HG03575 (cell line): ENCODE data around the gene ZNF286A.
"Not testable (repeated sequence)": the region's sequence is repeated elsewhere in the genome, so short reads cannot be mapped to it uniquely, and the experiment has no call there.

Experiments
- ATAC-seq: cut with Tn5 transposase; IDR thresholded peaks from one replicate; pipeline ENCODE4 v1.9.1; 2021; ENCODE audit not compliant: unreplicated experiment, insufficient number of reproducible peaks, low FRiP score; ENCODE audit errors: extremely low read depth

ZNF286A gene

GRCh38 chr17:15699413-15699924, at the start of gene ZNF286A:
ZNF286A (plus strand) TSS chr17:15699752; CDS start chr17:15700330, 578 bp downstream.
- peak; percentile 87 for ATAC-seq

DNA sequence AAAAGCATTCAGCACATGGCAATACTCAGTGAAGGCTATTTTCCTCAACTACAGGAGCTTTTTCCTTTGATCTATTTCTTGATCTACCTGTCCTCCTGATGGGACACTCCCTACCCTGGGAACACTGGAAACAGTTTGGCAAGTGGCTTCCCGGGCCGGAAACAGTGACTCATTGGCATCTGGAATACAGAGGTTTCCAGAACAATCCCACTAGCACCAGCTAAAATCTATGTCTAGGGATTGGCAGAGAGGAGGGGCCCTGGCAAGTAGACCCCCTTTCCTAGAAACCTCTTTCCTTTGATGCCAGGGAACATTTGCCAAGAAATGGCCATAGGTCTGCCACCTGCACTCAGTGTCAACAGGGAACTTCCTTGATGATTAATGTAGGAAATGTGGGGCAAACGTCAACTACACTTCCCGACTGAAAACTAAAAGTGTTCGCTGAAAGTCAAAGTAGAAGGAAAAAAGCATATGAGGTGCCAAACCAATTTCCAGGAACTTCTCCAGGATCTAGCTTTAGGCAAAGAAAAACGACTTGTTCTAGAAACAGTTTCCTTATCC, 49.6 kb upstream of the ZNF286A start:
- no peak for ATAC-seq

DNA sequence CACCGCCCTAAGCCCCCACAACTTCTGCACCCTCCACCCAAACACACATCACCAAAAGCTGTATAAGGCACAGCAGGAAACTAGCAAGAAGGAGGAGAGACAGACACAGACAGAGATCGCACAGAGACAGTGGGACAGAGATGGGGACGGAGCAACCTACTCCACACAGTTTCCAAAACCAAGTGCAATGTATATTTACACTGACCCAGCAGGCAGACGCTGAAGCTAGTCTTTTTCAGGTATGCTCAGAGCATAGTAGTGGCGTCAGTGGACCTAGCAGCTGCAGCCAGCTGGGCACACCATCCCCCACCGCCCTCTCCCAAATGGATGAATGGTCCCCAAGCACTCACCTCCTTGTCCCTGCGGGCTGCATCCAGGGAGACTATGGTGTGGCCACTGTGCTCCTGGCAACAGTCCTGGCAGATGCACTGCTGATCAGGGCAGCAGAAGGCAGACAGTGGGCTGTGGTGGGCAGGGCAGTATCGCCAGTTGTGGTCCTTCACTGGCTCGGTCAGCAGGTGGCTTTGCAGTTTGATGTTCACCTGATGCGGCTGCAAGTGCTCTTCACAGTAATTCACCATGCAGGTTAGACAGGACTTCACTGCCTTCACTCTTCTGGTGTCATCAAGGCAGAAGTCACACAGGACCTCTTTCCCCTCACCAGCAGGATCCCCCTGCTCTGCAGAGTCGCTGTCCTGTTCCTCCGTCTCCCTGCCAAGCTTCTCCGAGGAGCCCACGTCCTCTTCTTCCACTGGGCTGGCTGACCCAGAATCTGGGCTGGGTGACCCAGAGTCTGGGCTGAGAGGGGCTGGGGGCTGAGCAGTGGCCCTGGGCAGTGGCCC, 48.6 kb upstream of the ZNF286A start:
- ATAC-seq = no peak

- ATAC-seq = peak; percentile 49
Measured at GRCh38 chr17:15651583-15652110, 47.9 kb upstream of the ZNF286A start.

- ATAC-seq = no peak
Measured at GRCh38 chr17:15652960-15653359, 46.6 kb upstream of the ZNF286A start.

DNA sequence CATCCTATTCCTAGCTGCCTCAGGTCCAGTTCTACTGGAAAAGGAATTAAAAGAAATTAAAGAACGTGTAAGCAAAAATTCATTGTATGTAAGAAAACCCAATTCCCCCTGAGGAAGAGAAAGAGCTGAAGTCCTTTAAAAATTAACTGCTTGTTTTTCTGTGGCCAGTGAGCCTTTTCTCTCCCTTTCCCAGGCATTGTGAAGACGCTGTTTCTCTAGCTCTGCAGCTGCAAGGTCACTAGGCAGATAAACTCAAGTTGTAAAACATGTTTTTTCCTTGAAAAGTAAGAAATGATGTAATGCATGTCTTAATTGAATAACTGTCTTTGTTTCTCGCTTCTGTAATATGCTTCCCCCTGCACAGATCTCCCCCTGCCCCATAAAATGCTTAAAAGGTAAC, 45.2 kb upstream of the ZNF286A start:
- not testable (repeated sequence) for ATAC-seq

DNA sequence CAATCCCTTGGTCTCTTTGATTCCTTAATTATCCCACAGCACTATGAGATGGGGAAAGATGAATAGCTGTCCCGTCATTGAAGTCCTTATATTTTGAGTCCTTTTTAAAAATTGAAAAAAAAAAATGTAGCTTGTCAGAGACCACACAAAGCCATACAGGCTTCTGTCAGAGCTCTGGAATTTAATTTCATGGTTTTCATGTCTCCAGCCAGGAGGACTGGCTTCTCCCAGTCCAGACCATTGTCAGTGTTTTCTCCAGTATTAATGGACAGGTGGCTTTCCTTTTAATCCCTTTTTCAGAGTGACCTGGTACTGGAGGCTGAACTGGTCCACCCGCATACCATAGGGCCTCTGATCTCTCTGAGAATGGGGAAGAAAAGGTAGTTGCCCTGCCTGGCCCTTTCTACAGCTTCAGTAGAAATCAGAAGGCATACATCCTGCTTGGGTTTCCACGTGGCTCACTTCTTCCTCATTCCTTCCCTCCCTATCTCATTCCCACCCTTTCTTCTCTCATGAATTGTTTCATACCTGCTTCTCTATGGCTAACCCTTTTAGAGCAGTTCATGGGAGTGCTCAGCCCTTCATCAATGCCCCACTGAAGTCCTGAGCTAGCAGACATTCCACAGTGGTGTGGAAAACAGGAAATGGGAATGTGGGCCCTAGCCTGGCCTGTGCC, 44.5 kb upstream of the ZNF286A start:
- no peak for ATAC-seq

DNA sequence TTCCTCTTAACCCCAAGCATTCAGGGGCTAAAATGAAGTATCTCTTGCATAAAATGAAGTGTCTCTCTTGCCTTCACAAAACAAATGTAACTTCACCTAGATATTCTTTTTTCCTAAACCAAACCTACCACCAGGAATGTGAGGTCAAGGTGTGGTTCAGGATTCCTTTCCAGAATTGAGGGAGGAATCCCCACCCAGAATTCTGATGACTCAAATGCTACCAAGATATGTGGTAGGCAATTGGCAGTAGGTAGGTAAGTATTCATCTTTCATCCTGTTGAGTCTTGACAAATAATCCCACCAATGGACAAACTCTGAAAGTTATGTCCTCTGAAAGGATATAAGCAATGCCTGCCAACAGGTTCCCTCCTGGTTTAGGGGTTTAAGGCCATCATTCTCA, 41.7 kb upstream of the ZNF286A start:
- ATAC-seq = no peak

DNA sequence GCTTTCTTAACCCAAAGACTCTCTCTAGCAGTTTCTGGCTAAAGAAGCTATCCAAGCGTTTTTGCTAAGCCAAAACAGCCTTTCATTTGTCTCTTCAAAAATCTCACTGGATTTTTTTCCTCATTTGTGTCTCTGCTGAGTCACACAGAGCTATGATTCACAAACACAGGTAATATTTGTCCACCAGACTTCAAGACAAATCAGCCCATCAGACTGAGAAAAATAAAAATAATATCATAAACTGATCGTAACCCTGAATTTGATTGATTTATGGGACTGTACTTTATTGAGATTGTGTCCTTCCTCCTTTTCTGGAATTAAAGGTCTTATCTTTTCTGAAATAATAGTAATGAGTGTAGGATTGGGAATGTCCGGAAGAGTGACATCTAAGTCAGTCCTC, 41.3 kb upstream of the ZNF286A start:
- ATAC-seq = no peak

GRCh38 chr17:15659236-15659635, 40.3 kb upstream of the ZNF286A start:
- ATAC-seq = no peak

GRCh38 chr17:15659663-15660062, 39.9 kb upstream of the ZNF286A start:
- no peak for ATAC-seq

DNA sequence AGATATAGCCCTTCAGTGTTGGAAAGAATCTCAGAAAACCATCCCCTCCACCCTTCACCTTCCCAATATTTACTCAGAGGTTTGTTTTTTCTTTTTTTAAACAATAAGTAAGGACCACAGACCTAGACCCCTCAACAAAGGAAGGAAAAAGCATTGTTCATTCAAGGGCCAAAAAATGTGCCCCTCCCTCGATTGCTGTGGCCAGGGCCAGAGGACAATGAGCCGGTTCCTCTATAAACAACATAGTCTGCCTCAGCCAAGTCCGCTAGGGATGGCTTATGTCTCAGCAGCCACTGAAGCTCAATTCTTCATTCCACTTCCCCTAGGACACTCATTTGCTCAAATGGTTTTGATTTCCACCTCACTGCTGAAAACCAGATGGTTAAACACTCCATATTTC, 39.5 kb upstream of the ZNF286A start:
- no peak for ATAC-seq

- no peak for ATAC-seq
Measured at GRCh38 chr17:15662681-15663080, 36.9 kb upstream of the ZNF286A start.

GRCh38 chr17:15663176-15663575, 36.4 kb upstream of the ZNF286A start:
- no peak for ATAC-seq

DNA sequence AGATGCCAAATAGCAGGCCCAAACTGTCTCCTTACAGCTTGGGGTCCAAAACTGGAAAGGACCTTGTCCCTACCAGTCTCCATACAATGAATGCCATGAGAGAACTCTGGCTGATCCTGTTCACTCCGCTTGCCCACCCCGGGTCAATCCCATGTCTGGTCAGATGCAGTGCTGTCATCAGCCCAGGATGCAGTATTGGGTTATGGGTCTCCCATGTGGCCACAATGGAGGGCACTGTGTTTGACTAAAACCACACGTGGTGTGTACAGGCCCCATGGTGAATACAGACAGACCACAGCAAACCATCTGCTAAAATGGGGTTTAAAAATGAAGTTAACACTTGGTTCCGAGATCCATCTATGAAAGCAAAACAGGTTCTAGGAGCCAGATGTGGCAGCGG, 35.9 kb upstream of the ZNF286A start:
- ATAC-seq = no peak

- not testable (repeated sequence) for ATAC-seq
Measured at GRCh38 chr17:15669526-15669925, 30.0 kb upstream of the ZNF286A start.

DNA sequence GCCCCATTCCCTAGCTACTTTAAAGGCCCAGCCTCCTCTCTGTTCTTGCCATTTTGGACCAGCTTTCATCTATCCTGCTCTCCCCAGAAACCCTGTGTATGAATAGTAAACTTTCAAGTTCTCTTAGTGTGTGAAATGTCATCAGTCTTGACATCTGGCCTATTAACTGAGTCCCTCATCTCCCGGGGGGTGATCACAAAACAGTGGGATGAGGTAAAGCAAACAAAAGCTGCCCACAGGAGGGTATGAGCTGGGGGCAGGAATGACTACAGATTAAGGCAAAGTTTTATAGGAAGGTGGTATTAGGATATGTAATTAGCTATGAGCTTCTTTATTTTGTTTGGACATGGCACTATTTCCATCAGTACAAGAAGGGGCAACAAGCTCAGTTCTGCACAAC, 24.9 kb upstream of the ZNF286A start:
- ATAC-seq = not testable (repeated sequence)

DNA sequence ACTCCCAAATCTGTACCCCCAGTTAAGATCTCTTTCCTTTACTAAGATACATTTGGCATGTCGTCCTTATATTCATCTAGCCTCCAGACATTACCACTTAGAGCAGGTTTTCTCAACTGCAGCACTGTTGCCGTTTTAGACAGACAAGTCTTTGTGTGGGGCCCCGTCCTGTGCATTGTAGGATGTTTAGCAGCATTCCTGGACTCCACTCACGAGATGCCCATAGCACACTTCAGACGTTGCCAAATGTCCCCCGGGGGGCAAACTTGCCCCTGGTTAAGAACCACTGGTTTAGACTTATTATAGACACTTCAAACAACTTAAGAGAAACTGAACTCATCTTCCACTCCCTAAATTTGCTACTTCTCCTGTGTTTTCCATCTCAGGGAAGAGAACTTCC, 23.6 kb upstream of the ZNF286A start:
- not testable (repeated sequence) for ATAC-seq

GRCh38 chr17:15683135-15683534, 16.4 kb upstream of the ZNF286A start:
- not testable (repeated sequence) for ATAC-seq
